Activated CD8-positive, alpha-beta memory T cell treated with anti-CD3 and anti-CD28 coated beads, Interleukin-2, amount 50 U/mL, for 48 hours (primary cell): ENCODE results near the gene NHLRC4.

Experiments
- DNase-seq: peaks from one replicate; pipeline ENCODE4 v3.0.0-alpha.2; 2020

Gene NHLRC4

DNA sequence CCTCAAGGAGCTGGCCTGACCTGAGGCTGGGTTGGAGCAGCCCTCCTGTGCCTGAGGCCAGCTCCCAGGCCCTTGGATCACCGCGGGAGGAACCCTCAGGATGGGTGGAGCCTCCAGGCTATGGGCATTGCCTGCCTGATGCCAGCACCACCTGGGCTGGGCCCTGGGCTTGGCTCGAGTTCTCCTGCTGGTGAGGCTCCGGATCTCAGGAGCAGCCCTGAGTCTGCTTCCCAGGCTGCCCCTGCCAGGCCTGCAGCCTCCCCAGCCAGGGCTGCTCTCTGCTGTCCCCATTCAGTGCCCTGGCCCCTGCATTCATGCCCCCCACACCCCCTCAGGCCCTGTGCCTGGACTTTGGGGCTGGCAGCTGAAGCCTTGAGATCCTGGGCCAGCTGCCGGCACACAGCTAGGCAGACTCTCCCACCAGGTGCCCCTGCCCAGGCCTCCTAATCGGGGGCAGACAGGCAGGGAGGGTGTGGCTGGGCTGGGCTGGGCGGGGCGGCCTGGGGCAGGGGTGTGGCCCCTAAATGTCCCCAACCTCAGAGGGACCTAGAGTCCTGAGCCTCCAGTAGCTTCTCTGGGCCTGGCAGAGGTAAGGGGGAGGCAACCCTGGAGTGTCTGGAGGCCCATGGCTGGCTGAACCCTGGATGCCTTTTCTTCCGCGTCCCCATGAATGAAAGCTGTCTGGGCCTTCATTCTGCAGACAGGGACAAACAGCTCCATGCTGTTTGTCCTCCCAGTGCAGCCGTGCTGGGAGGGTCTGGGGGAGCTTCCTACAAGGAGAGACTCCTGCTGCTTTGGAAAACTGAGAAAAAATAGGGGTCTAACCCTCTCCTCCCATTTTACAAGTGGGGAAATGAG is 1.8 kb downstream of the NHLRC4 start:
- no peak for DNase-seq

DNA sequence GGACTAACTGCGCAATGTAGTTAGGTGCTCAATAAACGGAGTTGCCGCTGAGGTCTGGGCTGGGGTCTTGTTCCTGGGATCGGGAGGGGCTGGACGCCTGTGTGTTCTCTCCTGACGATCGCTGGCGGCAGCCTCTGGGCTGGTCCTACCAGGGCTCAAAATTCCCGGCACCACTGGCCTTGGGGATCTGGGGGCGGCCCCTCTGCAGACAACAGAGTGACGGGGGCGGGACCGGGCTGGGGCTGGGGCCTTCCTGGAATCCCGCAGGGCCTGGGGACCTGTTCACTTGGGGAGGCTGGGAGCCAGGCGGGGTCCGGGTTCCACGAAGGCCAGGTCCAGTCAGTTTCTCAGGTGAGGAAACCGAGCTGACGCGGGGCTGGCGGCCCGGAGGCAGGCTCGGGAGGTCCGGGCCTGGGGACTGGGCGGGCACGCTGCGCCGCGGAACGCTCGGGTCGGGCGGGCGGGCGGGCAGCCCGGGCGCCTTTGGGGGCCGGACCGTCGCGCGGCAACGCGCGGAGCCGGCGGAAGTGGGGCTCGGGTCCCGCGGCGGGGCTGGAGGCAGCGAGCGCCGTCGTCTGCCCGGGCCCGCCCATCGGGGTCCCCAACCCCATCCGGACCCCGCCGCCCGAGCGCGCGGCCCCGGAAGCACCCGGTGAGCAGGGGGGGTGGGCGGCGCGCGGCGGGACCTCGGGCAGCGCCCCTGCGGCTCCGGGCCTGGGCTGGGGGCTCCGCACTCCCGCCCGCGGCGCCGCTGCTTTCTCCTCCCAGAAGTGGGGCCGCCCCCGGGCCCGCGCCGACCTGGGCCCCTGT is 2.8 kb downstream of the NHLRC4 start, which contains the start of gene PIGQ:
Gene PIGQ (plus strand): TSS at position 524 of the 810 bp plus-strand sequence. CDS start 4,107 bp downstream, outside the sequence.
- peak; percentile 89 for DNase-seq

DNA sequence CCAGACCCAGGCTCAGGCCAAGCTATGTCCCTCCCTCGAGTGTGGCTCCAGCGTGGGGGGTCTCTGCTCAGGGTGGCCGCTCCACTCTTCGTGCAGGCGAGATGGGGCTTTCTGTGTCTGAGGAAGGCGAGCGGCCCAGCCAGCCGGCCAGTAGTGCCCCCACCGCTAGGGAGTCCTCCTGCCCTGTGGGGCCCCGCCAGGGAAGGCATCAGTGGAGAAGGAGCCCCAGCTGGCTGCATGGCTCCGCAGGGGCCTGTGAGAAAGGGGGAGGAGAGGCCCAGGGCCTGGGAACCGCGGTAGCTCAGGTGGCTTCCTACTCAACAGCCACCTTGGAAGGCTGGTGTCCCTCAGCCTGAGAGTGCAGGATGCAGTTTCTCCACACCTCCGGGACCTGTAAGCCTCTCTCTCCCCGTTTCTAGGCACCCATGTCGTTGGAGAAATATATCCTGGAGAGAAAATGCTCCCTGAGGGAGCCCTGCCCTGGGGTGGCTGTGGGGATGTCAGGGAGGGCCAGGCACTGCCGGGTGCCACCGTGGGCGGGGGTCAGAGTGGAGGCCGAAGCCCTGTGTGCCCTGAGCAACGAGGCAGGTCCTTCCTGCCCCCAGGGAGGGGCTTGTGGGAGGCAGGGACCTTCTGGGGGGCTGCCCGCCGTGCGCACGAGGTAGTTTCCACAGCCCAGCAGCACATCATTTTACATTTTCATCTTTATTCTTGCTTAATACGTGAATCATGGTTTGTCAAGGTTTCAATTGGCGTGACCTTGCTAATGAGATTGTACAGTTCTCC is 6.3 kb downstream of the NHLRC4 start:
- DNase-seq, result no peak

DNA sequence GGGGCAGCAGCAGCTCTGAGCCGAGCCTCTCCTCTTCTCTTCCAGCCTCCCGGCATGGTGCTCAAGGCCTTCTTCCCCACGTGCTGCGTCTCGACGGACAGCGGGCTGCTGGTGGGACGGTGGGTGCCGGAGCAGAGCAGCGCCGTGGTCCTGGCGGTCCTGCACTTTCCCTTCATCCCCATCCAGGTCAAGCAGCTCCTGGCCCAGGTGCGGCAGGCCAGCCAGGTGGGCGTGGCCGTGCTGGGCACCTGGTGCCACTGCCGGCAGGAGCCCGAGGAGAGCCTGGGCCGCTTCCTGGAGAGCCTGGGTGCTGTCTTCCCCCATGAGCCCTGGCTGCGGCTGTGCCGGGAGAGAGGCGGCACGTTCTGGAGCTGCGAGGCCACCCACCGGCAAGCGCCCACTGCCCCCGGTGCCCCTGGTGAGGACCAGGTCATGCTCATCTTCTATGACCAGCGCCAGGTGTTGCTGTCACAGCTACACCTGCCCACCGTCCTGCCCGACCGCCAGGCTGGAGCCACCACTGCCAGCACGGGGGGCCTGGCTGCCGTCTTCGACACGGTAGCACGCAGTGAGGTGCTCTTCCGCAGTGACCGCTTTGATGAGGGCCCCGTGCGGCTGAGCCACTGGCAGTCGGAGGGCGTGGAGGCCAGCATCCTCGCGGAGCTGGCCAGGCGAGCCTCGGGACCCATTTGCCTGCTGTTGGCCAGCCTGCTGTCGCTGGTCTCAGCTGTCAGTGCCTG is 7.4 kb downstream of the NHLRC4 start:
- DNase-seq, result no peak

DNA sequence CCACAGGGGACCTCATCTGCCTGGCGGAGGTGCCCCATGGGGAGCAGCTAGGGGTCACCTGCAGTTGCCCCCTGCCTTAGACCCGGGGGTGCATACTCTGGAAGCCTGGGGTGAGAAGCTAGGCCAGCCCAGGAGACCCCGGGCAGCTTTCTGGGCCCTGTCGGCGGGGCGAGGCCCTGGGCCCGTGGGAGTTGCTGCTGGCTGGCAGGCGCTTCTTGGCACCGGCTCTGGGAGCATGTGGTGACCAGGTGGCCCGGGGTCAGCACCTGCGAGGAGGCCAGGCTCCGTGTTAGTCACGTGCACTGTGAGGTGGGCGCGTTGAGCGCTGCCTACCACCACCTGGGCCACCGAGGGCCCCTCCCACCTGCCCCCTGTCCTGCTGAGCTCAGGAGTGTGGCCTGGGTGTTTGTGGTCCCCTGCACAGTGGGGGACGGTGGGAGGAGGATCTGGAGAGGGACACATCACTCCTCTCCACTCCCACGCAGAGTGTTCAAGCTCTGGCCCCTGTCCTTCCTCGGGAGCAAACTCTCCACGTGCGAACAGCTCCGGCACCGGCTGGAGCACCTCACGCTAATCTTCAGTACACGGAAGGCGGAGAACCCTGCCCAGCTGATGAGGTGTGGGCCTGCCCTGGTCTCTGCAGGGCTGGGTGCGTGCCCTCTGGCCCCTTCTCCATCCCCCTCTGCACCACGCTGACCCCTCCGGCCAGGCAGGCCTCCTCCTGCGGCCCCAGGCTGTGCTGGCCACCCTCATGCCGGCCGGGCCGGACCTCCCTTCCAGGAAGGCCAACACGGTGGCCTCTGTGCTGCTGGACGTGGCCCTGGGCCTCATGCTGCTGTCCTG is 8.8 kb downstream of the NHLRC4 start:
- no peak for DNase-seq

DNA sequence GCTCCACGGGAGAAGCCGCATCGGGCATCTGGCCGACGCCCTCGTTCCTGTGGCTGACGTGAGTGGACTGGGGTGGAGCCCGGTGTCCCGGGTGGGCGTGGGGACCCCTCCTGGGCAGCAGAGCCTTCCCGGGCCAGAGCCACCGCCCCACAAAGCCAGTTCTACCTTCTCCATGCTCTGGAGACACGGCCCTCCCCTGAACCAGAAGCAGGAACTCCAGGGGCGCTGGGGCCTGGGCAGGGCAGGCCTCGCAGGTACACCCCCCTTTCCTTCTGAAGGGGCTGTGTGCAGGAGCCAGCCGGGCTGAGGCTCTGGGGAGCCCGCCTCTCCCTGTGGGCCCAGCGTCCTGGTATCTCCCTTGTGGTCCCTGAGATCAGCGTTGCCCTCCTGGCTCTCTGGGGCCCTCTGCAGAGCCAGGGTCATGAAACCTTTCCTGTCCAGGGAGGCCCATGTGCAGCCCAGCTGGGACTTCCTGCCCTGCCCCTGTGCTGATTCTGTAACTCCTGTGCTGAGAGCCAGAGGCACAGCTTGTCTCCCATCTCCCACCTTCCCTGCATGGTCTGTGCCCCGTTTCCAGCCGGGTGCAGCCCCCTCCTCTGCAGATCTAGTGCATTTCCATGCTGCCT is 9.5 kb downstream of the NHLRC4 start:
- no peak for DNase-seq

DNA sequence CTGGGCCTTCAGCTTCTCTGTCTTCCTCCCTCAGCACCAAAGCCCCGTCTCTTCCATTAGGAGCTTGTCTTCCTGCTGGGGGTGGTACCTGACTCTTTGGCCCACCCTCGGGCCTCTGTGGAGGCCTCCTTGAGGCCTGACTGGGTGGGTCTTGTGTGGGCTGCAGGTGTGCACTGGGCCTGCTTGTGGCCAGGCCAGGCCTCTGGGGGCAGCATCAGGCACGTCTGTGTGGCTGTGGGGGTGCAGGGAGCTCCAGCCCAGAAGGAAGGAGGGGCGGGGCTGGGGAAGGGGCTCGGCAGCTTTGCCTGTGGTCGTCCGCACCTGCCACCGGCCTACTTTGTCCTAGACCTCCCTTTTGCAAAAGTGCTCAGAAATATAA is 10.0 kb downstream of the NHLRC4 start:
- DNase-seq, result no peak

DNA sequence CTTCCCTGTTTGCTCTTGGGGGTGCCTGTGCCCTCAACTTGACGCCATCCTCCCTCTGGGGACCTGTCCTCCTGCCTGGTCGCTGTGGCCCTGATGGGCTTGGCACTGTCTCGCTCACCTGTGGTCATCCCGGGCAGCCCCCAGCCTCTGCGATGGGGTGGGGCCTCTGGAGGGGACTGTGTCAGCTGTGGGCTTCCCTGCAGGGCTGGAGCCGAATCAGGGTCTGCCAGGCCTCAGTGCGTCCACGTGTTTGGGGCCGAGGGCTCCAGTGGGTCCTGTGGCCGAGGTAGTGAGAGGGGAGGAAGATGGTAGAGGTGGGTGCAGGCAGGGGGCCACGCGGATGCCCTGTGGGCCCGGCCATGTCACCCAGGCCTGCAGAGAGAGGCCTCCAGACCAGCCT is 11.0 kb downstream of the NHLRC4 start:
- no peak for DNase-seq

DNA sequence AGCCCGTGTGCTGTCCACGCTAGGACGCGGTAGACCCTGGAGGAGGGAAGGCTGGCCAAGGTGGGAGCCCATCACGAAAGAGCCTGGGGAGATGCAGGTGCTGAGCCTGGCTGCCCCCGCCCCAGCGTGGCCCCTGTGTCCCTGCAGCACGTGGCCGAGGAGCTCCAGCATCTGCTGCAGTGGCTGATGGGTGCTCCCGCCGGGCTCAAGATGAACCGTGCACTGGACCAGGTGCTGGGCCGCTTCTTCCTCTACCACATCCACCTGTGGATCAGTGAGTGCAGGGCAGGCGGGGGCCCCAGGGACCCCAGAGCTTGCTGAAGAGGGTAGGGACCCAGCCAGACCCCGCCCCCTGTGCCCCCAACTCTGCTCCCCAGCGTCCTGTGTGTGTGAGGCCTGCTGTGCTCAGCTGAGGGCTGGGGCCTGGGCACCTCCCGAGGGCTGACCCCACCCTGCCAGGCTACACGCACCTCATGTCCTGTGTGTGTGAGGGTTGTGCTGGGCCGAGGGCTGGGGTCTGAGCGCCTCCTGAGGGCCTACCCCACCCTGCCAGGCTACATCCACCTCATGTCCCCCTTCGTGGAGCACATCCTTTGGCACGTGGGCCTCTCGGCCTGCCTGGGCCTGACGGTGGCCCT is 11.5 kb downstream of the NHLRC4 start:
- DNase-seq, result no peak

DNA sequence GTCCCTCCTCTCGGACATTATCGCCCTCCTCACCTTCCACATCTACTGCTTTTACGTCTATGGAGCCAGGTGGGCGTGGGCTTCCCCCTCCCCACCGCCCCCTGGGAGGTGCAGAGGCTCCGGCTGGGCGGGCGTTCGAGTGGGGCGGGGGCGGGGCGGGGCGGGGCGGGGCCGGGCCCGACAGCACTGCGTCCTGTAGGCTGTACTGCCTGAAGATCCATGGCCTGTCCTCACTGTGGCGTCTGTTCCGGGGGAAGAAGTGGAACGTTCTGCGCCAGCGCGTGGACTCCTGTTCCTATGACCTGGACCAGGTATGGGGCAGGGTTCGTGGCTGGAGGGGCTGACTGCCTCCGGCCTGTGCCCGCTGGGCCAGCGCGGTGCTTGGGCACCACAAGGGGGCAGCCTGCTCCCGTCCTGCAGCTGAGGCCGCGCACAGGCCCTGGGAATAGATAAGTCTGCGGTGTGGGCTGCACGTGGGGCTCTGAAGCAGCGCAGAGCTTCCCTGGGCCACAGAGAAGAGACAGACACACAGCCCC is 12.1 kb downstream of the NHLRC4 start:
- DNase-seq, result peak; percentile 86

DNA sequence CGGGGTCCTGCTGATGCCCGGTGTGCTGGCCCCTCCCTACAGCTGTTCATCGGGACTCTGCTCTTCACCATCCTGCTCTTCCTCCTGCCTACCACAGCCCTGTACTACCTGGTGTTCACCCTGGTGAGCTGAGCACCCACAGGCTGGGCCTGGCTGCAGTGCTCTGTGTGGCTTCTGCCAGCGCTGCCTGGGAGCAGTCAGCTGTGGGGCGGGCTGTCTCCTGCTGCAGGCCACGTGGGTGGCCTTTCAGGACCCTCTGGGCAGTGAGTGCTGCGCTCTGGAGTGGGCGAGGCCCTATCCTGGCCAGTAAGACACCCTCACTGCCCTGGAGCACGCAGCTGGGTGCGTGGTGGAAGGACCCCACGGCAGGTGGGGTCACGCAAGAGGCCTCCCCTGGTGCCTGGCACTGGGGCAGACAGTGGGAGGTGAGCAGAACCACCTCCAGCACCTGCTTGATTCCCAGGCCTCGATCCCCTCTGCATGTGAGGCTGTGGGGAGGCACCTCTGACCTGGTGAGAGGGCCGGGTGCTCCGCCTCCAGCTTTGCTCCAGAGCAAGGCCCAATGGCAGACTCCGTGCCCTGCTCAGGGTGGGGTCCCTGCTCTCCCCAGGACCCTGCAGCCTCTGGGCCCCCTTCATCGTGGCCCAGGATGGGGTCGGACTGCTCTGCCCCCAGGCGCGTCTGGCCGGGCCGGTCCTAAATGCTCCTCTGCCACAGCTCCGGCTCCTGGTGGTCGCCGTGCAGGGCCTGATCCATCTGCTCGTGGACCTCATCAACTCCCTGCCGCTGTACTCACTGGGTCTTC is 13.5 kb downstream of the NHLRC4 start:
- DNase-seq, result no peak

DNA sequence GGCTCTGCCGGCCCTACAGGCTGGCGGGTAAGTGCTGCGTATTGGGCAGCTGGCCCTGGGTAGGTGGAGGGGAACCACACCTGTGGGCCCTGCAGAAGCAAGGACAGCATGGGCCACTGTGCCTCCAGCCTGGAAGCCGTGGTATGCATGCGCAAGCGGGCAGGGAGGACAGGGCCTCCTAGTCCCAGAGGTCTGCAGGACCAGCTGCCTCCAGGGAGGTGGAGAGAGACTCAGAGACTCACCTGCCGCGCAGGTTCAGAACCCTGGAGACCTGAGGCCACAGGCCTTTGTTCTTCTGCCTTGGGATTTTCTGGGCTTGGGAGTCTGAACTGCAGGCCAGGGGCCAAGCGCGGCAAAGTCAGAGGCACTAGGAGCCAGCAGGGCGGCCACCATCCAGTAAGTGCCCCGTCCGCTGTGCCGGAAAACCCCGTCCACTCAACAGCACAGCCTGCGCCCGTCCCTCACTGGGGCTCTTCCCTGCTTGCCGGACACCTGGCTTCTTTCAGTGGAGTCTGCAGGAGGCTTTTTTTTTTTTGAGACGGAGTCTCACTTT is 14.2 kb downstream of the NHLRC4 start:
- no peak for DNase-seq

DNA sequence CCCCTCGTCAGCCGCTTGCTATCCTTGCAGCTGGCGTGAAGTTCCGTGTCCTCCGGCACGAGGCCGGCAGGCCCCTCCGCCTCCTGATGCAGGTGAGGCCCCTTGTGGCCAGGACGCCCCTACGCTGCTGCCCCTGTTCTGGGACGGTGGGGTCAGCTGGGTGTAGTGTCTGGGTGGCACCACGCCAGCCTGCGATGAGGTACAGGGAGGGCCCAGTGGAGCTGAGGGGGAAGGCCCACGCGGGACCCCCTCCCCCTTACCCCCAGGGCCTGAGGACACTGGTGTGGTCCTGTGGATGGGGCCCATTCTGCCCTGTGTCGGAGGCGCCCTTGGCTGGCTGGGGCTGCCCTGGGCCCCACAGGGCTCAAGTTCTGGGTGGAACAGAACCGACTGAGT is 15.4 kb downstream of the NHLRC4 start:
- no peak for DNase-seq

DNA sequence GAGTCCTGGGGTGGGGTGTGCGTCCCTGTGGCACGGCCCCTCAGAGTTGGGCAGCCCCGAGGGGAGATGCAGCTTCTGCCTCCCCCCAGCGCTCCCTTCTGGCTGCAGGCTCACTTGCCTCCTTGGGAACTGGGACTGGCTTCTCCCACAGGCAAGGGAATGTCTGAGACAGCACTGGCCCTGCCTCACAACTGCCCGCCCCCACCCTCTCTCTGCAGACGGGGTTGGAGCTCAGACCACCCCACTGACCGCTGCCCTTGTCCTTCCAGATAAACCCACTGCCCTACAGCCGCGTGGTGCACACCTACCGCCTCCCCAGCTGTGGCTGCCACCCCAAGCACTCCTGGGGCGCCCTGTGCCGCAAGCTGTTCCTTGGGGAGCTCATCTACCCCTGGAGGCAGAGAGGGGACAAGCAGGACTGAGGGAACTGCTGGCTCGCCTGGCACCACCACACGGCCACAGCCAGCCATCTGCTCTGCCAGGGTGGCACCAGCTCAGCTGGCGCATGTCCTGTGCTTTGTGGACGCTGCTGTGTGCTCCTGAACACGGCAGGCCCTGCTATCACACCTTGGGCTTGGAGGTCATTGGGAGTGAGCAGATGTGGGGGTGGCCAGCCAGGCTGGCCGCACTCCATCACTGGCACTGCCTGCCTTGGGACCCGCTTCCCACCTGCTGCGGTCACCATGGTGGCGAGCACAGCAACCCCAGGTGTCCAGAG is 16.0 kb downstream of the NHLRC4 start:
- DNase-seq, result no peak

DNA sequence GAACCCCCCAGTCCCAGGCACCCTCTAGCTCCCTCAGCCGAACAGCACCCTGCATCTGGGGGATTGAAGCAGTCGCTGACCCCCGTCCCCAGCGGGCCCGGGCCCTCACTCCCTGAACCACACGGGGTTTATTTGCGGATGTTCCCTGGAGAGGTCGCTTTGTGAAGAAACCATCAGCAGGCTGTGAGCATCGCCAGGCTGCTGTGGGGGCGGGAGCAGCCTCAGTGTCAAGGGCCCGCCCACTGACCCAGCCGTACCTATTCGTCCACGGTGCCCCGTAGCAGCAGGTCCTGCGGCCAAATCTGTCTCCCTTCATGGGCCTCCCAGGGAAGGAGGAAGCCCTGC is 16.6 kb downstream of the NHLRC4 start:
- DNase-seq, result no peak

DNA sequence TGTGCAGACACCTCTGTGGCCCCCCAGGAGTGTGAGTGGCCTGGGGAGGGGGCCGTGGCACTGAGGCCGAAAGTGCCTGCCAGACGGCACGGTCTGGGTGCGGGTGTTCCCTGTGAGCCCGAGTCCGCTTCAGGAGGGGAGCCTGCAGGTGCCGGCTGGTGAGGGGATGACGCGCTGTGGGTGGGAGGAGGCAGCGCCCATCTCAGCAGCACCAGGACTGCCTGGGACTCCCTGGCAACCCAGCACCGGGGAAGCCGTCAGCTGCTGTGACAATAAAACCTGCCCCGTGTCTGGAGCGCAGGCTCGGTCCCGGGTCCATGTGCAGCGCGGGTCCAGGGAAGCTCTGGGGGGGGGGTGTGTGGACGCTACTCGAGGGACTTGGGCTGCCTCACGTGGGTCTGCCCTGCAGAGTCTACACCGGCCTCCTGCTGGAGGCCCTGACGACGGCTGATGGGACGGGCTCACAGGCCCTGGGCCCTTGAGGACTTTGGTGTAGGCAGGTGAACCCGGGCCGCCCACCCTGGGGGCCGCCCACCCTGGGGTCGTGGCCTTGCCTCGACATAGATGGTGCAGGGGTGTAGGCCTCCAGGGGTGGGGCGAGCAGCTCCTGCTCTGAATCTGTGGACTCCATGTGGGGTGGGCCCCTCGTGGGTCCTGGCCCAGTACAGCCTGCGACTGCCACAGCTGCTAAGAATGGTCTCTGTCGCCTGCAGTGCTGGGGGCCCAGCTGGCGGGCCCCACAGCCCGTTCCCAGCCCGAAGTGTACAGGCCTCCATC is 17.2 kb downstream of the NHLRC4 start:
- no peak for DNase-seq

DNA sequence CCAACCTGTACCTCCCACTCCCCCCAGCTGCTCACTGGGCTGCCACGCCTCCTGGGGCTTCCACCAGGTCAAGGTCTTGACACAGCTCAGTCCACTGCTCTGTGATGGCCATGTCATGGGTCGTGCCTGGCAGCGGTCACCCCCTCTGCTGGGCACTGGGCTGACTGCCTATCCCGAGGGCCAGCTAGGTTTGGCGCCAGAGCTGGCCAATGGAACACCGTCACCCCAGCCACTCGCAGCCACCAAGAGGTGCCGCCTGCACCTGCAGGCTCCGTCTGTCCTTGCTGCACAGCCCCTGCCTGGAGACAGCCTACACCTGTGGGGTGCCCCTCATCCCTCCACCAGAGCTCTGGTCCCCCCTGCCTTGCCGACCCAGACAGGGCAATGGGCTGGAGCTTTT is 18.5 kb downstream of the NHLRC4 start:
- no peak for DNase-seq
